Liver (tissue), 3 donors: ENCODE data around the gene CHRD.

Source experiments
- EGR1 ChIP-seq, 2 donors: IDR thresholded peaks; 2 replicates each; pipeline ENCODE4 v1.6.1; 2016 to 2018; ENCODE audit warnings: antibody characterized with exemption in 2 of 2, low read depth in 2 of 2
- JUND ChIP-seq, 2 donors: IDR thresholded peaks; 2 replicates each; pipeline ENCODE4 v1.6.1; 2016; ENCODE audit warnings: antibody characterized with exemption in 2 of 2
- RAD21 ChIP-seq, 2 donors: IDR thresholded peaks; 2 replicates each; pipeline ENCODE4 v1.6.1; 2016; ENCODE audit warnings: antibody characterized with exemption in 2 of 2, mild to moderate bottlenecking in 2 of 2
- TF ChIP-seq, protein P1 (sequence below): fragments of 150-350 bp; IDR thresholded peaks from 2 replicates; pipeline ENCODE4 v1.5.1; 2017; ENCODE audit warnings: improper control_type of control experiment, low read depth, low read length; ENCODE audit not compliant: missing input control
- donor health status: healthy.
- donor health status: healthy.

DNA sequence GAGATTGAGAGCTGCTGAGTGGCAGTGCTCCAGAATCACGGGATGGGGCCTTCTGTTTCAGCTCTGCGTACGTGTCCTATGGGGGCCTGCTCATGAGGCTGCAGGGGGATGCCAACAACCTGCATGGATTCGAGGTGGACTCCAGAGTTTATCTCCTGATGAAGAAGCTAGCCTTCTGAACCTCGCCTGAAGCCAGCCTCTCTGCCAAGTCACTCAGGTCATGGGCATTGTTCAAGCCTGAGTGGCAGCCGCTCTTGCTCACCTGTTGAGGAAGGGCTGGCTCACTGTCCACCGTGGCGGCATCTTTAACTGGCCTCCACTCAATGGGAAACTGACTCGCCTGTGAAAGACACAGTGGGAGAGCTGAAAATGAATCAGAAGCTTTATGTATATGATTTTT, 11.7 kb upstream of the CHRD start:
- TF ChIP-seq, protein P1, sequence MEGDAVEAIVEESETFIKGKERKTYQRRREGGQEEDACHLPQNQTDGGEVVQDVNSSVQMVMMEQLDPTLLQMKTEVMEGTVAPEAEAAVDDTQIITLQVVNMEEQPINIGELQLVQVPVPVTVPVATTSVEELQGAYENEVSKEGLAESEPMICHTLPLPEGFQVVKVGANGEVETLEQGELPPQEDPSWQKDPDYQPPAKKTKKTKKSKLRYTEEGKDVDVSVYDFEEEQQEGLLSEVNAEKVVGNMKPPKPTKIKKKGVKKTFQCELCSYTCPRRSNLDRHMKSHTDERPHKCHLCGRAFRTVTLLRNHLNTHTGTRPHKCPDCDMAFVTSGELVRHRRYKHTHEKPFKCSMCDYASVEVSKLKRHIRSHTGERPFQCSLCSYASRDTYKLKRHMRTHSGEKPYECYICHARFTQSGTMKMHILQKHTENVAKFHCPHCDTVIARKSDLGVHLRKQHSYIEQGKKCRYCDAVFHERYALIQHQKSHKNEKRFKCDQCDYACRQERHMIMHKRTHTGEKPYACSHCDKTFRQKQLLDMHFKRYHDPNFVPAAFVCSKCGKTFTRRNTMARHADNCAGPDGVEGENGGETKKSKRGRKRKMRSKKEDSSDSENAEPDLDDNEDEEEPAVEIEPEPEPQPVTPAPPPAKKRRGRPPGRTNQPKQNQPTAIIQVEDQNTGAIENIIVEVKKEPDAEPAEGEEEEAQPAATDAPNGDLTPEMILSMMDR = no peak
- TF ChIP-seq JUND (IDR thresholded peaks at IDR 0.05) = no peak
- no peak for TF ChIP-seq RAD21 (IDR thresholded peaks at IDR 0.05)
- no peak for TF ChIP-seq EGR1 (IDR thresholded peaks at IDR 0.05; ENCODE audit: low read depth in 2 of 2)
